GM18498 (cell line): ENCODE measurements around the gene NKTR.

Experiments
- ATAC-seq: cut with Tn5 transposase; IDR thresholded peaks from one replicate; pipeline ENCODE4 v1.9.1; 2021; ENCODE audit warnings: mild to moderate bottlenecking, moderate library complexity; ENCODE audit not compliant: unreplicated experiment

The NKTR gene

GRCh38 chr3:42675909-42676308, 75.4 kb downstream of the NKTR start:
- no peak for ATAC-seq

GRCh38 chr3:42678447-42678846, 78.0 kb downstream of the NKTR start:
- no peak for ATAC-seq

- ATAC-seq, result no peak
These were observed 79.8 kb downstream of the NKTR start for GRCh38 chr3:42680271-42680670.

GRCh38 chr3:42680806-42681205, 80.3 kb downstream of the NKTR start:
- ATAC-seq, result no peak

GRCh38 chr3:42681361-42682038, 81.0 kb downstream of the NKTR start:
- no peak for ATAC-seq

- ATAC-seq, result no peak
These were observed 82.0 kb downstream of the NKTR start for GRCh38 chr3:42682301-42683070.

GRCh38 chr3:42683875-42684598, 83.6 kb downstream of the NKTR start:
- ATAC-seq, result no peak

- no peak for ATAC-seq
These were observed 84.3 kb downstream of the NKTR start for GRCh38 chr3:42684632-42685362.

GRCh38 chr3:42685363-42685881, 84.9 kb downstream of the NKTR start, which contains the start of gene KLHL40:
Gene KLHL40 (plus strand): TSS chr3:42685537. CDS start chr3:42685619, 82 bp downstream.
- ATAC-seq, result no peak

GRCh38 chr3:42685891-42686820, 85.7 kb downstream of the NKTR start:
- no peak for ATAC-seq

- no peak for ATAC-seq
These were observed 86.6 kb downstream of the NKTR start for GRCh38 chr3:42686832-42687650.

GRCh38 chr3:42688016-42688415, 87.5 kb downstream of the NKTR start:
- no peak for ATAC-seq

- ATAC-seq, result no peak
These were observed 88.3 kb downstream of the NKTR start for GRCh38 chr3:42688487-42689420.

GRCh38 chr3:42689421-42690014, 89.0 kb downstream of the NKTR start:
- ATAC-seq, result no peak

- ATAC-seq, result no peak
These were observed 89.7 kb downstream of the NKTR start for GRCh38 chr3:42690191-42690590.

- no peak for ATAC-seq
These were observed 90.5 kb downstream of the NKTR start for GRCh38 chr3:42690766-42691680.
